Anterior cingulate cortex (tissue), 58 donors: ENCODE results near the gene CTPS1.

Source experiments
- DNase-seq, 58 donors: peaks; one replicate each; lab custom pipeline; 2025; lab: John Stamatoyannopoulos, UW

The CTPS1 gene

GRCh38 chr1:41051022-41051421 lies 71.5 kb downstream of the CTPS1 start:
- no peak for DNase-seq

- no peak for DNase-seq
Observed at GRCh38 chr1:41053316-41053715, 73.8 kb downstream of the CTPS1 start.

- no peak for DNase-seq
Observed at GRCh38 chr1:41056907-41057306, 77.4 kb downstream of the CTPS1 start.
